ENCODE results near the gene DCAF10. TPM values are rescaled to one million over a fixed set of nuclear protein-coding genes. Genes with fewer than 3 reads are reported as not detected.

The DCAF10 gene
- total and polyA plus RNA-seq, 2 of the 13 experiments (the other 11 are each of a cell fraction or from before 2014, with no cell fraction given): 9.2 to 20.3 TPM

DNA sequence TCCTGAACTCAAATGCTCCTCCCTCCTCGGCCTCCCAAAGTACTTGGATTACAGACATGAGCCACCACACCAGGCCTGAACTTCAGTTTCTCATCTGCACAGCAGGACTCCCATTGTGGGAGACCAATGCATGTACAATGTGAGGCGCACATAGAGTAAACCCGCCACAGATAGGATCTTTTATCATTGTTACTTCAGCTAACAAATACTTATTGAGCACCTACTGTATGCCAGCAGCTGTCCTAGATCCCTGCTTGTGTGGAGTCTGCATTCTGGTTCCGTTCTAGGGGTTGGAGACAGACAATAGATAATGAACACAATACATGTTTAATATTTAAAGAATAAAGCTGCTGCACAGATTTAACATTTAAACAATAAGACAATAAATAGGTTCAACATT lies 109.7 kb downstream of the DCAF10 start (continued):
- TF ChIP-seq XBP1 (CRISPR knock-in tag; IDR thresholded peaks at IDR 0.05) (no peak), ZBTB3 (CRISPR knock-in tag; IDR thresholded peaks at IDR 0.05; ENCODE audit: borderline replicate concordance, low read depth) (no peak), ZNF788 (CRISPR knock-in tag; IDR thresholded peaks at IDR 0.05; ENCODE audit: borderline replicate concordance) (no peak), ZNF354B (CRISPR knock-in tag; IDR thresholded peaks at IDR 0.05) (no peak)
- TF ChIP-seq, protein P1, sequence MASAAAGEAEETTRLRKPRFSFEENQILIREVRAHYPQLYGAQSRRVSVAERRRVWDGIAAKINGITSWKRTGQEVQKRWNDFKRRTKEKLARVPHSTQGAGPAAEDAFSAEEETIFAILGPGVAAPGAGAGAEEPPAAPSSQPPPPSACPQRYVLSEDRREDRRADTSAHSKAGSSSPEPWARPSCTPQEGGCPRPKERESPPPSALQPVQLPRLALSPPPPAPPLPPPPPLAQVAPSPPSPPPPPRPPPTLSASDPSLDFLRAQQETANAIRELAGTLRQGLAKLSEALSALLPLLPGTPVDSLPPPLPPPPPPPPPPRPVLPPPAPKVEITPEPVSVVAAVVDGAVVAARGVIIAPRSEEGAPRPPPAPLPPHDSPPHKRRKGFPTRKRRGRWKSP (CRISPR knock-in tag; IDR thresholded peaks at IDR 0.05): no peak

DNA sequence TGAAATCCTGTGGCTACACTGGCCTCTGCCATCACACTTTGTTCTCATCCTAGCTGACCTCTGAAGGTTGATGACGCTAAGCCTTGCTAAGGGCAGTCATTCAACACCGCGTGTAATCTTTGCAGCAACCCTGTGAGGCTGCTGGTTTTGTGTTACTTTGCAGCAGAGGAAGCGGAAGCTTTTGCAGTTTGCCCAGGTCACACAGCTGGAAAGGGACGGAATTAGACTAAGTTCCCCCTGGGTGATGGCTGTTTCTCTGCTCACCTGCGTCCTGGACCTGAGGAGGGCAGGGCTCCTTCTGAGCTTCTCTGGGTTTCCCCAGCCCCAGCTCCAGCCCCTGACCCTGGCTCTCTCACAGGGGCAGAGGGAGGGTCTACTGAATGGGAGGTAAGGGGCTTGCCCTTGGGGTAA lies 110.7 kb downstream of the DCAF10 start:
- no peak overlapping the region for H3K27ac ChIP-seq (ENCODE audit: extremely low read length, insufficient read depth, low read length)
- H3K9me3 ChIP-seq (ENCODE audit: low read length): no peaks in the 10 kb centered on the region
- ChIA-PET POLR2A (interaction anchor here (0.8 kb wide), 1 partner anchor 137 kb away, joined by 3 read pairs; no protein-coding TSS in a partner anchor), CTCF (ENCODE audit: low intra/inter-chr PET ratio, low total read pairs) (no interaction called here)
- WGBS (ENCODE audit: low lambda C conversion rate): 73% methylated on average over 6 of the region's 6 CpGs
- H3K9ac ChIP-seq (ENCODE audit: insufficient read depth, low read depth, low read length): no peak overlapping the region
- intact Hi-C loops (cut with micrococcal nuclease; ENCODE audit: unreplicated experiment) (loop anchor here (5.0 kb wide), 3 partner anchors 56 to 451 kb away; no protein-coding TSS in a partner anchor), in situ Hi-C loops (cut with HindIII; ENCODE audit: extremely low pct_ligation_motif_present, low pct_unique_long_range_greater_than_20kb) (loop anchor here (5.0 to 25.0 kb wide), 2 partner anchors 251 to 424 kb away; partner anchors contain the start of gene POLR1E)
- ATAC-seq: no peak
- no peak for FAIRE-seq
- no TSS peak for BruUV-seq (replicated peaks)
- no peak overlapping the region for H3K4me2 ChIP-seq (ENCODE audit: low read depth, low read length)
- peaks cover 32% of the 10 kb centered on the region for H3K4me1 ChIP-seq (ENCODE audit: insufficient read depth, low read length)
- TF ChIP-seq TBL1XR1 (IDR thresholded peaks at IDR 0.05; ENCODE audit: borderline replicate concordance, low read length, partially characterized antibody) (no peak), ONECUT2 (CRISPR knock-in tag; IDR thresholded peaks at IDR 0.05) (no peak), ZFP62 (CRISPR knock-in tag; IDR thresholded peaks at IDR 0.05) (no peak), ISL2 (CRISPR knock-in tag; IDR thresholded peaks at IDR 0.05) (no peak), ZC3H13 (CRISPR knock-in tag; IDR thresholded peaks at IDR 0.05) (0 out of 2 replicates have a peak, but pooled peaks have one; percentile 31), RBM22 (optimal IDR thresholded peaks at IDR 0.05; ENCODE audit: low read length) (peak; percentile 76)
- TF ChIP-seq, protein P2, sequence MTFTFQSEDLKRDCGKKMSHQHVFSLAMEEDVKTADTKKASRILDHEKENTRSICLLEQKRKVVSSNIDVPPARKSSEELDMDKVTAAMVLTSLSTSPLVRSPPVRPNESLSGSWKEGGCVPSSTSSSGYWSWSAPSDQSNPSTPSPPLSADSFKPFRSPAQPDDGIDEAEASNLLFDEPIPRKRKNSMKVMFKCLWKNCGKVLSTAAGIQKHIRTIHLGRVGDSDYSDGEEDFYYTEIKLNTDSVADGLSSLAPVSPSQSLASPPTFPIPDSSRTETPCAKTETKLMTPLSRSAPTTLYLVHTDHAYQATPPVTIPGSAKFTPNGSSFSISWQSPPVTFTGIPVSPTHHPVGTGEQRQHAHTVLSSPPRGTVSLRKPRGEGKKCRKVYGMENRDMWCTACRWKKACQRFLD (CRISPR knock-in tag; IDR thresholded peaks at IDR 0.05; ENCODE audit: borderline replicate concordance): no peak
- TF ChIP-seq, protein P3, sequence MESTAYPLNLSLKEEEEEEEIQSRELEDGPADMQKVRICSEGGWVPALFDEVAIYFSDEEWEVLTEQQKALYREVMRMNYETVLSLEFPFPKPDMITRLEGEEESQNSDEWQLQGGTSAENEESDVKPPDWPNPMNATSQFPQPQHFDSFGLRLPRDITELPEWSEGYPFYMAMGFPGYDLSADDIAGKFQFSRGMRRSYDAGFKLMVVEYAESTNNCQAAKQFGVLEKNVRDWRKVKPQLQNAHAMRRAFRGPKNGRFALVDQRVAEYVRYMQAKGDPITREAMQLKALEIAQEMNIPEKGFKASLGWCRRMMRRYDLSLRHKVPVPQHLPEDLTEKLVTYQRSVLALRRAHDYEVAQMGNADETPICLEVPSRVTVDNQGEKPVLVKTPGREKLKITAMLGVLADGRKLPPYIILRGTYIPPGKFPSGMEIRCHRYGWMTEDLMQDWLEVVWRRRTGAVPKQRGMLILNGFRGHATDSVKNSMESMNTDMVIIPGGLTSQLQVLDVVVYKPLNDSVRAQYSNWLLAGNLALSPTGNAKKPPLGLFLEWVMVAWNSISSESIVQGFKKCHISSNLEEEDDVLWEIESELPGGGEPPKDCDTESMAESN (CRISPR knock-in tag; conservative IDR thresholded peaks at IDR 0.05): no peak
- TF ChIP-seq, protein P4, sequence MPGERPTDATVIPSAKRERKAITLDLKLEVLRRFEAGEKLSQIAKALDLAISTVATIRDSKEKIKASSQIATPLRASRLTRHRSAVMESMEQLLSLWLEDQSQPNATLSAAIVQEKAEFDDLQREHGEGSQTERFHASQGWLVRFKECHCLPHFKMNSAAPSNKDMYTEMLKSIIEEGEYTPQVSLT (CRISPR knock-in tag; IDR thresholded peaks at IDR 0.05; ENCODE audit: borderline replicate concordance, low read depth): no peak
- H3K36me3 ChIP-seq (replicated peaks in 1 of 2; ENCODE audit: control insufficient read depth in 1 of 2, insufficient read depth in 2 of 2, low read length in 2 of 2): no peaks in the 10 kb centered on the region
- no peak for DNase-seq (ENCODE audit: low spot score)
- no peak overlapping the region for H3K4me3 ChIP-seq (replicated peaks in 1 of 3; ENCODE audit: insufficient read depth in 1 of 3, low read depth in 2 of 3, low read length in 3 of 3)
- H3K27me3 ChIP-seq (ENCODE audit: control insufficient read depth in 1 of 2, insufficient read depth in 2 of 2, low read length in 2 of 2): no peaks in the 10 kb centered on the region
- no peaks in the 10 kb centered on the region for H4K20me1 ChIP-seq (ENCODE audit: insufficient read depth, low read length)
- no peak overlapping the region for H2AFZ ChIP-seq (ENCODE audit: low read length)
- H3K79me2 ChIP-seq (ENCODE audit: insufficient read depth, low read length): no peaks in the 10 kb centered on the region

Data from HepG2 (cell line).